GM06990 (cell line): ENCODE measurements around the gene SPEG.

Experiments
- DNase-seq: peaks from one replicate; pipeline ENCODE4 v3.0.0-alpha.2; 2011; ENCODE audit not compliant: insufficient read length; ENCODE audit errors: extremely low read depth
- H3K27me3 ChIP-seq: replicated peaks from 2 replicates; pipeline ENCODE4 v1.6.0; 2011; ENCODE audit warnings: low read length; ENCODE audit not compliant: control insufficient read depth, insufficient read depth
- H3K36me3 ChIP-seq: 2 replicates; pipeline ENCODE4 v1.5.1; 2011; ENCODE audit warnings: low read length; ENCODE audit not compliant: control insufficient read depth, insufficient read depth
- H3K4me3 ChIP-seq: replicated peaks from 2 replicates; pipeline ENCODE4 v1.5.1; 2011; ENCODE audit warnings: low read depth, mild to moderate bottlenecking, control low read depth, low read length
- TF ChIP-seq, protein P1 (sequence below): IDR thresholded peaks from 2 replicates; pipeline ENCODE4 v1.5.1; 2011; ENCODE audit warnings: low read length, control low read depth, mild to moderate bottlenecking, inconsistent platforms; ENCODE audit not compliant: insufficient read depth, poor library complexity, severe bottlenecking

Gene SPEG

DNA sequence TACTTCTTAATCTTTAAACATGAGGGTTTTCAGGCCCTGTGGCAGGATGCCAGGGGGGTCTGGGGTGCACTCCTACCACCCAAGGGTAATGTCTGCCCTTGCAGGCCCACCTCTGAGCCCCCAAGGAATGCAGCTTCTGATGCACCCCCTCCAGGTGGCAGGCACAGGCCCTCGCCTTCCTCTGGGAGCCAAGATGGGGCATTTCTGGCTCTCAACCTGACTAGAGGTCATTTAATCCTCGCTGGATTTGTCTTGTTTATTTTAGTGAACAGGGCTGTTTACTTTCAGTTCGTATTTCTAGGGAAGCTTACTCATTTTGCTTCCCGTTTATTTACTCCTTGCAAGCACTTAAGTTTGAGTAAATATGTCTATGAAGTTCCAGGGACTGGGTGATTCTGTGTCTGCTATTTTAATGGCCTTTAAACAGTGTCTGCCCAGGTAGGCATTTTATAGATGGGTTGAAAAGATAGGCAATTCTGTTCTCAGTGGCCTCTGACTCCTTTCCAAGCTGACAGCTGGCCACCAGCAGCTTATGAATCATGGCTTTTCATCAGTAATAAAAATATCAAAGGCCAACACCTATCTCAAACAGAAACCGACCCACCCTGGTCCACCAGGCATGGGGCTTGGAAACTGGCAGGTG, 35.8 kb upstream of the SPEG start:
- Histone ChIP-seq H3K27me3 (no peaks in the 10 kb centered on the region), H3K4me3 (no peak overlapping the region), H3K36me3 (no peaks in the 10 kb centered on the region)
- no peak for DNase-seq
- TF ChIP-seq, protein P1, sequence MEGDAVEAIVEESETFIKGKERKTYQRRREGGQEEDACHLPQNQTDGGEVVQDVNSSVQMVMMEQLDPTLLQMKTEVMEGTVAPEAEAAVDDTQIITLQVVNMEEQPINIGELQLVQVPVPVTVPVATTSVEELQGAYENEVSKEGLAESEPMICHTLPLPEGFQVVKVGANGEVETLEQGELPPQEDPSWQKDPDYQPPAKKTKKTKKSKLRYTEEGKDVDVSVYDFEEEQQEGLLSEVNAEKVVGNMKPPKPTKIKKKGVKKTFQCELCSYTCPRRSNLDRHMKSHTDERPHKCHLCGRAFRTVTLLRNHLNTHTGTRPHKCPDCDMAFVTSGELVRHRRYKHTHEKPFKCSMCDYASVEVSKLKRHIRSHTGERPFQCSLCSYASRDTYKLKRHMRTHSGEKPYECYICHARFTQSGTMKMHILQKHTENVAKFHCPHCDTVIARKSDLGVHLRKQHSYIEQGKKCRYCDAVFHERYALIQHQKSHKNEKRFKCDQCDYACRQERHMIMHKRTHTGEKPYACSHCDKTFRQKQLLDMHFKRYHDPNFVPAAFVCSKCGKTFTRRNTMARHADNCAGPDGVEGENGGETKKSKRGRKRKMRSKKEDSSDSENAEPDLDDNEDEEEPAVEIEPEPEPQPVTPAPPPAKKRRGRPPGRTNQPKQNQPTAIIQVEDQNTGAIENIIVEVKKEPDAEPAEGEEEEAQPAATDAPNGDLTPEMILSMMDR, result no peak

DNA sequence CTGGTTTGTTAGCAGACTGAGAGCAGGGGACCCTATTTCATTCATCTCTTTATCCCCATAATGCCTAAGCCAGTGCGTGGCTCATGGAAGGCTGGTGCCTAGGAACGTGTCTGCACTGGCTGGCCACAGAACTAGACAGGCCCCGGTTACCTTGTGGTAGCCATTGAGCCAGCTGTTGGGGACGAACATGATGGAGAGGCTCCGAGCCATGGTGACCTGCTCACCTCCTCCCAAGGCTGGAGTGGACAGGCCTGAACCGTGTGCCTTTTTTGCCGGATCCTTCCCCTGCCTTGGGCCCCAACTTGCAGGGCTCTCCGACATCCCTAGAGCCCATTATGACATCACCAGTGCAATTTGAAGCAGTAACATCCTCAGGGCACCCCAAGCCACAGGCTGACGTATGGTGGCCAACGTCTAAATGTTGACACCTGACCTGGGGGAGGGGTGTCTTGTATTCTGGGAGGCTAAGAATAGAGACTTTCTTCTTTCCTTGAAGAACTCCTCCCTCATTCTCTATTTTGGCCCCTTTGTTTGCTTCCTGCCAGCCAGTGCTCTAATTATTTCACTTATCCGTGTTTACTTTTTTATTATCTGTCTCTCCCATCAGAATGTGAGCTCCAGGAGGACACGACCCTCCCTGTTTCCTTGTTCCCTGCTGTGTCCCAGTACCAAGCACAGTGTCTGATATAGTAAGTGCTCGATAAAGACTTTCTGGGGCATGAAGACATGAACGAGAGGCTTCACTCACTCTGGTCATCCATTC, 34.7 kb upstream of the SPEG start:
- TF ChIP-seq, protein P1, result no peak
- no peak for DNase-seq
- Histone ChIP-seq H3K4me3 (no peak overlapping the region), H3K36me3 (no peaks in the 10 kb centered on the region), H3K27me3 (no peaks in the 10 kb centered on the region)

DNA sequence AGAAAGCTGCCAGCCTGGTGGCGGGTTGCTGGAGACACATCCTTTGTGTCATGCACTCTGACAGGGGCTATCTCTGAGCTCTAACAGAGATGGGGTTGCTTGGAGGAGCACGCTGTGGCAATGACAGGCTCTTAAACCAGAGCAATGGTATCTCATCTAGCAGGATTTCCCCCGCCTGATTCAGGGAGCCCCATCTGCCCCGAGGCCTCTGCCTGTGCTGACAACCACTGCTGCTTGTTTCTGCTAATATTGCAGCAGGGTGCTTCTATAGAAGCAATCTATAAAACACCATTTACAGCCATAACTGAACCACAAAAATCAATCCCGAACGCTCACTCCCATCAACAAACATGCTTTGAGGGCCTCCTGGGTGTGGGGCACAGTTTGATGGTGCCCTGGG, 34.1 kb upstream of the SPEG start:
- TF ChIP-seq, protein P1, result no peak

DNA sequence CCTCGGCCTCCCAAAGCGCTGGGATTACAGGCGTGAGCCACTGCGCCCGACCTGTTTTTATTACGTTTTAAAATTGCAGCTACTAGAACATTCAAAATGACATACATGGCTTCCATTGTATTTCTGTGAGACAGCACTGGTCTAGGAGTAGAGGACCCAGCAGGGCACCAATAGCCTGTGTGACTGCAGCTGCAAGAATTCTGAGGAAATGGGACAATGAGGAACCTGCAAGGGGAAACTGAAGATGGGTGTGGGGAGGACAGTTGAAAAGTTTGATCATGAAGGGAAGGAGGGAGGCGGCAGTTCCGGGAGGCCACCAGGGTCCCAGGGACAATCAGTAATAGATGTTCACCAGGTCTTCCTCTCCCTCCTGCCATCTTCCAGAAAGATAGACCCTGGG, 33.0 kb upstream of the SPEG start:
- H3K36me3 ChIP-seq, result no peaks in the 10 kb centered on the region
- H3K4me3 ChIP-seq, result no peak overlapping the region
- TF ChIP-seq, protein P1, result no peak
- H3K27me3 ChIP-seq, result no peaks in the 10 kb centered on the region
- DNase-seq, result no peak

More for the DNA sequence above, 34.1 kb upstream of the SPEG start:
- Histone ChIP-seq H3K36me3 (no peaks in the 10 kb centered on the region), H3K4me3 (no peak overlapping the region), H3K27me3 (no peaks in the 10 kb centered on the region)
- no peak for DNase-seq

DNA sequence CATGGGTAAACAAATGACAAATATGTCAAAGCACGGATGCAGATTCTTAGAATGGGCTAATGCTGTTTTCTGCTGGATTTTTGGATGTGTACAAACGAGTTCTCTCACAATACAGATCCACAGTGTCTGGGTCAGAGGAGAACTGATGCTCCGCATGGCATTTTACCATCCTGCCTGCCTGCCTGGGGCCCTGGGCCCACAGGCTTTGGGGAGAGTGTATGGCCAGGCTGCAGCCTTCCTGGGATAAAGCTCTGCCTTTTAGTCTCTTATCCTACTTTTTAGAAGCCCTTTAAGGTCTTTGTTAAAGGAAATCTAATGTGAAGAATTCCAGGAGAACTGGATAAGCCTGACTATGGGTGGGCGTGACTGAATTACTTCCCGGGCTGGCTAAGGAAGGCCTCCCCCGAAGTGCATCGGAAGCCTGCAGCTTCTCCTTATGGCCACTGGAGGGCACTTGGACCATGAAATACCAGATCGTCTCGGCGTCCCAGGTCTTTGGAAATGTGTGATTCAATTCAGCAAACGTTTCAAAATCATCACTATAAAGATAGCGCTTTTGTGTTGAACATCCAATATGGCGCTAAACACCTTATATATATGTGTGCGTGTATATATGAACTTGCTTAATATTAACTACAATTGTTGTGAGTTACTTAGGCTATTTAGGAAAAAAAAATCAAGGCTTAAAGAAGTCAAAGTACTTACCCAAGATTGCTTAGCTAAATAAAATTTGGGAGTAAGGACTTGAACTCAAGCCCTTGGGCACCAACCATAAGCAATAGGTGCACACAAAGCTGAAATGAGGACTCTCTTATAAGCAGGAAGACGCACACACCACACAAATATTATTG, 31.8 kb upstream of the SPEG start:
- TF ChIP-seq, protein P1, result peak; percentile 86
- no peaks in the 10 kb centered on the region; the same call in 1 of the 2 replicates for H3K27me3 ChIP-seq
- DNase-seq, result no peak
- no peak overlapping the region for H3K4me3 ChIP-seq
- H3K36me3 ChIP-seq, result no peaks in the 10 kb centered on the region
